ENCODE results near the gene PPP1R15A.

- TF ChIP-seq CTCF (IDR thresholded peaks at IDR 0.05) = no peak
- TF ChIP-seq ZFX (IDR thresholded peaks at IDR 0.05; ENCODE audit: borderline replicate concordance) = no peak
Measured at GRCh38 chr19:48918801-48919247, 46.6 kb downstream of the PPP1R15A start.
